GM12873 (cell line): Measurements from ENCODE around the gene CA10.

Source experiments
- CTCF ChIP-seq: IDR thresholded peaks from 2 replicates; pipeline ENCODE4 v1.5.1; 2012; ENCODE audit warnings: low read depth, mild to moderate bottlenecking, moderate library complexity, low read length, control low read depth; ENCODE audit not compliant: insufficient read depth; ENCODE audit errors: missing control alignments

CA10 gene

GRCh38 chr17:52158450-52159042 is at the start of gene CA10:
CA10 (minus strand) TSS chr17:52158714.
- TF ChIP-seq CTCF, result no peak

- no peak for TF ChIP-seq CTCF
These were observed 49.3 kb upstream of the CA10 start for GRCh38 chr17:52207796-52208195.

- no peak for TF ChIP-seq CTCF
These were observed 44.1 kb upstream of the CA10 start for GRCh38 chr17:52202520-52203080.

GRCh38 chr17:52201767-52202519 is 43.4 kb upstream of the CA10 start:
- no peak for TF ChIP-seq CTCF

- no peak for TF ChIP-seq CTCF
These were observed 33.0 kb upstream of the CA10 start for GRCh38 chr17:52191491-52191890.

GRCh38 chr17:52181782-52182181 is 23.3 kb upstream of the CA10 start:
- TF ChIP-seq CTCF, result no peak

- TF ChIP-seq CTCF, result no peak
These were observed 19.5 kb upstream of the CA10 start for GRCh38 chr17:52178012-52178411.
